HepG2 (cell line): Measurements from ENCODE around the gene MLYCD.

ENCODE experiments used
- POLR2AphosphoS2 ChIP-seq: IDR thresholded peaks from 2 replicates; pipeline ENCODE4 v1.6.1; 2011; ENCODE audit warnings: low read depth, low read length, improper control_type of control experiment
- TCF7L2 ChIP-seq: IDR thresholded peaks from 2 replicates; pipeline ENCODE4 v1.6.1; 2011; ENCODE audit warnings: mild to moderate bottlenecking, low read depth, low read length, moderate library complexity
- ZNF562 ChIP-seq: sonication (generic); formaldehyde crosslinking; IDR thresholded peaks from 2 replicates; pipeline ENCODE4 v1.8.0; 2022; ENCODE audit warnings: missing genetic modification reagents, borderline replicate concordance
- TF ChIP-seq, protein P1 (sequence below): sonication (generic); formaldehyde crosslinking; IDR thresholded peaks from 2 replicates; pipeline ENCODE4 v1.5.0; 2020; ENCODE audit warnings: mild to moderate bottlenecking, missing genetic modification reagents, moderate library complexity
- TF ChIP-seq, protein P2 (sequence below): sonication (generic); formaldehyde crosslinking; IDR thresholded peaks from 2 replicates; pipeline ENCODE4 v1.4.0; 2020; ENCODE audit warnings: missing genetic modification reagents, borderline replicate concordance

DNA sequence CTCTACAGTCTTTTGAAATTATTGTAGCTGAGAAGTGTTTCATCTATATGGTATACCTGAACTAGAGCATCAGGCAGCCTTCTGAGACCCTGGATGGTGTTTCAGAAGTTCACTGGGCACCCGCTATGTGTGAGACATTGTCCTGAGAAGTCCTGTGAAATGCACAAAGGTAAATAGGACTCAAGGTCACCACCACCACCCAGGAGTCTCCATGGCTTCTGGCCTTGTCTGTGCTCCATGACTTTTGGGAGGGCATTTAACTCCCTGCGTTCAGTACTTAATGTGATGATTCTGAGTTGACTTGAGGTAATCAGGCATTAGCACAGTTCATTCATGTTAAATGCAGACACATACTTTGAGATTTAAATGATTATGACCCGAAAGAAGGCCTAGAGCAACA is 1.1 kb downstream of the MLYCD start:
- no peak for TF ChIP-seq ZNF562 (CRISPR knock-in tag)
- TF ChIP-seq POLR2AphosphoS2 = no peak
- no peak for TF ChIP-seq TCF7L2
- TF ChIP-seq, protein P1, sequence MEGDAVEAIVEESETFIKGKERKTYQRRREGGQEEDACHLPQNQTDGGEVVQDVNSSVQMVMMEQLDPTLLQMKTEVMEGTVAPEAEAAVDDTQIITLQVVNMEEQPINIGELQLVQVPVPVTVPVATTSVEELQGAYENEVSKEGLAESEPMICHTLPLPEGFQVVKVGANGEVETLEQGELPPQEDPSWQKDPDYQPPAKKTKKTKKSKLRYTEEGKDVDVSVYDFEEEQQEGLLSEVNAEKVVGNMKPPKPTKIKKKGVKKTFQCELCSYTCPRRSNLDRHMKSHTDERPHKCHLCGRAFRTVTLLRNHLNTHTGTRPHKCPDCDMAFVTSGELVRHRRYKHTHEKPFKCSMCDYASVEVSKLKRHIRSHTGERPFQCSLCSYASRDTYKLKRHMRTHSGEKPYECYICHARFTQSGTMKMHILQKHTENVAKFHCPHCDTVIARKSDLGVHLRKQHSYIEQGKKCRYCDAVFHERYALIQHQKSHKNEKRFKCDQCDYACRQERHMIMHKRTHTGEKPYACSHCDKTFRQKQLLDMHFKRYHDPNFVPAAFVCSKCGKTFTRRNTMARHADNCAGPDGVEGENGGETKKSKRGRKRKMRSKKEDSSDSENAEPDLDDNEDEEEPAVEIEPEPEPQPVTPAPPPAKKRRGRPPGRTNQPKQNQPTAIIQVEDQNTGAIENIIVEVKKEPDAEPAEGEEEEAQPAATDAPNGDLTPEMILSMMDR (CRISPR knock-in tag) = no peak
- TF ChIP-seq, protein P2, sequence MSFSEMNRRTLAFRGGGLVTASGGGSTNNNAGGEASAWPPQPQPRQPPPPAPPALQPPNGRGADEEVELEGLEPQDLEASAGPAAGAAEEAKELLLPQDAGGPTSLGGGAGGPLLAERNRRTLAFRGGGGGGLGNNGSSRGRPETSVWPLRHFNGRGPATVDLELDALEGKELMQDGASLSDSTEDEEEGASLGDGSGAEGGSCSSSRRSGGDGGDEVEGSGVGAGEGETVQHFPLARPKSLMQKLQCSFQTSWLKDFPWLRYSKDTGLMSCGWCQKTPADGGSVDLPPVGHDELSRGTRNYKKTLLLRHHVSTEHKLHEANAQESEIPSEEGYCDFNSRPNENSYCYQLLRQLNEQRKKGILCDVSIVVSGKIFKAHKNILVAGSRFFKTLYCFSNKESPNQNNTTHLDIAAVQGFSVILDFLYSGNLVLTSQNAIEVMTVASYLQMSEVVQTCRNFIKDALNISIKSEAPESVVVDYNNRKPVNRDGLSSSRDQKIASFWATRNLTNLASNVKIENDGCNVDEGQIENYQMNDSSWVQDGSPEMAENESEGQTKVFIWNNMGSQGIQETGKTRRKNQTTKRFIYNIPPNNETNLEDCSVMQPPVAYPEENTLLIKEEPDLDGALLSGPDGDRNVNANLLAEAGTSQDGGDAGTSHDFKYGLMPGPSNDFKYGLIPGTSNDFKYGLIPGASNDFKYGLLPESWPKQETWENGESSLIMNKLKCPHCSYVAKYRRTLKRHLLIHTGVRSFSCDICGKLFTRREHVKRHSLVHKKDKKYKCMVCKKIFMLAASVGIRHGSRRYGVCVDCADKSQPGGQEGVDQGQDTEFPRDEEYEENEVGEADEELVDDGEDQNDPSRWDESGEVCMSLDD (CRISPR knock-in tag) = no peak
